HEK293 (cell line): ENCODE measurements around the gene TMEM229B.

Experiments used
- CTCF ChIP-seq: fragments of 450-650 bp; formaldehyde crosslinking; IDR thresholded peaks from 2 replicates; pipeline ENCODE4 v1.5.1; 2016; ENCODE audit warnings: missing biosample characterization, missing genetic modification characterization
- KLF17 ChIP-seq: fragments of 450-650 bp; formaldehyde crosslinking; IDR thresholded peaks from 2 replicates; pipeline ENCODE4 v1.5.1; 2016; ENCODE audit warnings: missing biosample characterization, missing genetic modification characterization
- ZBTB7A ChIP-seq: fragments of 450-650 bp; formaldehyde crosslinking; IDR thresholded peaks from 2 replicates; pipeline ENCODE4 v1.5.1; 2016; ENCODE audit warnings: low read depth, missing biosample characterization, missing genetic modification characterization
- ZNF518A ChIP-seq: fragments of 450-650 bp; formaldehyde crosslinking; conservative IDR thresholded peaks from 2 replicates; pipeline ENCODE4 v1.5.1; 2016; ENCODE audit warnings: low read depth, missing biosample characterization, missing genetic modification characterization

- TF ChIP-seq CTCF: no peak
- no peak for TF ChIP-seq ZNF518A (tag by site-specific recombination)
- TF ChIP-seq KLF17 (tag by site-specific recombination): no peak
- TF ChIP-seq ZBTB7A (tag by site-specific recombination): no peak
These were observed 27.0 kb upstream of the TMEM229B start for GRCh38 chr14:67515386-67516079.
